H1 (cell line): ENCODE measurements around the gene TBC1D4. TPM values are rescaled to one million over a fixed set of nuclear protein-coding genes. Genes with fewer than 3 reads are reported as not detected.
A peak's percentile ranks its signal among the peaks of the same experiment; 100 is the strongest.

Experiments used
- CTCF ChIA-PET: fragments of 300-600 bp; sonication (Branson Sonifier 250); formaldehyde crosslinking; loops from one replicate; lab custom pipeline; 2021; ENCODE audit not compliant: partially characterized antibody; lab: Charles Lee
- POLR2A ChIA-PET: fragments of 300-600 bp; sonication (Branson Sonifier 250); formaldehyde crosslinking; loops from one replicate; lab custom pipeline; 2021; ENCODE audit warnings: inconsistent platforms; ENCODE audit not compliant: partially characterized antibody; lab: Charles Lee
- DNase-seq, 2 experiments: peaks; one replicate each; pipeline versions ENCODE4 v3.0.0 to v3.0.0-alpha.2; 2010 to 2022; ENCODE audit warnings: low spot score in 2 of 2, low read depth in 1 of 2, mixed read lengths in 1 of 2
- FAIRE-seq: peaks from 2 replicates; lab custom pipeline; 2011; peaks lifted over from hg19 to GRCh38; lab: Jason Lieb, UNC
- H2AFZ ChIP-seq: 2 replicates; pipeline ENCODE4 v1.8.1; 2012; ENCODE audit warnings: low read length, inconsistent platforms
- H2AK5ac ChIP-seq: 2 replicates; pipeline ENCODE4 v1.6.1; 2013; ENCODE audit warnings: low read depth, low read length
- H2BK120ac ChIP-seq: replicated peaks from 2 replicates; pipeline ENCODE3; 2013; ENCODE audit warnings: low read depth, low read length, inconsistent platforms
- H2BK12ac ChIP-seq: 2 replicates; pipeline ENCODE4 v1.6.1; 2013; ENCODE audit warnings: low read depth, low read length
- H2BK15ac ChIP-seq: 2 replicates; pipeline ENCODE4 v1.6.1; 2013; ENCODE audit warnings: low read length
- H2BK20ac ChIP-seq: 2 replicates; pipeline ENCODE4 v1.6.1; 2013; ENCODE audit warnings: low read length
- H2BK5ac ChIP-seq: 2 replicates; pipeline ENCODE4 v1.6.1; 2013; ENCODE audit warnings: low read depth, low read length
- H3K14ac ChIP-seq: 2 replicates; pipeline ENCODE4 v1.6.1; 2013; ENCODE audit warnings: inconsistent platforms; ENCODE audit not compliant: insufficient read length
- H3K18ac ChIP-seq: 2 replicates; pipeline ENCODE4 v1.6.1; 2013; ENCODE audit warnings: low read length; ENCODE audit errors: extremely low read depth
- H3K23ac ChIP-seq: 2 replicates; pipeline ENCODE4 v1.6.1; 2013; ENCODE audit warnings: inconsistent platforms; ENCODE audit not compliant: insufficient read length
- H3K23me2 ChIP-seq: 2 replicates; pipeline ENCODE4 v1.6.1; 2013; ENCODE audit warnings: low read depth, low read length
- H3K27ac ChIP-seq: 2 replicates; pipeline ENCODE4 v1.6.1; 2011; ENCODE audit warnings: low read depth, low read length, inconsistent platforms
- H3K27me3 ChIP-seq, 4 experiments: replicated peaks in 1 of 4; 1 replicate in 1 of 4; 2 replicates in 3 of 4; pipeline versions ENCODE4 v1.6.1 to v1.8.1; 2011 to 2013; ENCODE audit warnings: low read length in 3 of 4, mild to moderate bottlenecking in 3 of 4, inconsistent platforms in 2 of 4, mixed read lengths in 2 of 4, moderate library complexity in 1 of 4; ENCODE audit not compliant: control insufficient read depth in 3 of 4, insufficient read depth in 3 of 4; ENCODE audit errors: extremely low read depth in 1 of 4
- H3K36me3 ChIP-seq, 4 experiments: 2 replicates each; pipeline versions ENCODE4 v1.6.1 to v1.8.1; 2011 to 2013; ENCODE audit warnings: mild to moderate bottlenecking in 4 of 4, low read length in 3 of 4, moderate library complexity in 2 of 4, control low read depth in 1 of 4, inconsistent platforms in 1 of 4; ENCODE audit not compliant: insufficient read depth in 4 of 4, control insufficient read depth in 2 of 4
- H3K4ac ChIP-seq: replicated peaks from 2 replicates; pipeline ENCODE3; 2013; ENCODE audit warnings: low read length, low read depth, mixed read lengths, inconsistent platforms; ENCODE audit not compliant: insufficient read length
- H3K4me1 ChIP-seq, 4 experiments: replicated peaks in 1 of 4; 1 replicate in 1 of 4; 2 replicates in 3 of 4; pipeline versions ENCODE4 v1.6.1 to v1.8.1; 2011 to 2013; ENCODE audit warnings: low read length in 3 of 4, inconsistent platforms in 2 of 4, mixed read lengths in 1 of 4; ENCODE audit not compliant: insufficient read depth in 4 of 4, control insufficient read depth in 3 of 4
- H3K4me2 ChIP-seq, 2 experiments: 2 replicates each; pipeline versions ENCODE4 v1.6.1 to v1.8.1; 2011 to 2013; ENCODE audit warnings: low read depth in 2 of 2, low read length in 2 of 2, control low read depth in 1 of 2, inconsistent platforms in 1 of 2, mild to moderate bottlenecking in 1 of 2; ENCODE audit not compliant: insufficient read depth in 1 of 2
- H3K4me3 ChIP-seq, 4 experiments: fragments of 200-600, 300-600 bp in 1 of 4; sonication (generic), shearing (Covaris generic), sonication (Bioruptor Twin) in 1 of 4; 2 replicates each; pipeline versions ENCODE4 v1.5.1 to v1.8.1; 2011 to 2016; ENCODE audit warnings: low read length in 4 of 4, low read depth in 3 of 4, control low read depth in 2 of 4, inconsistent platforms in 2 of 4, mild to moderate bottlenecking in 2 of 4, mixed read lengths in 1 of 4, moderate library complexity in 1 of 4; ENCODE audit not compliant: insufficient read depth in 2 of 4; ENCODE audit errors: extremely low read depth in 1 of 4
- H3K56ac ChIP-seq: replicated peaks from 2 replicates; pipeline ENCODE3; 2013; ENCODE audit warnings: low read depth, mild to moderate bottlenecking, mixed read lengths, low read length, inconsistent platforms; ENCODE audit not compliant: insufficient read length
- H3K79me1 ChIP-seq: 2 replicates; pipeline ENCODE4 v1.6.1; 2013; ENCODE audit warnings: low read depth, low read length, control low read depth
- H3K79me2 ChIP-seq, 2 experiments: 2 replicates each; pipeline versions ENCODE4 v1.6.1 to v1.8.1; 2012 to 2013; ENCODE audit warnings: low read length in 2 of 2, mild to moderate bottlenecking in 2 of 2, inconsistent platforms in 1 of 2; ENCODE audit not compliant: insufficient read depth in 2 of 2, control insufficient read depth in 1 of 2
- H3K9ac ChIP-seq, 4 experiments: replicated peaks in 1 of 4; 1 replicate in 1 of 4; 2 replicates in 3 of 4; pipeline versions ENCODE4 v1.6.1 to v1.8.1; 2011 to 2013; ENCODE audit warnings: low read depth in 3 of 4, low read length in 3 of 4, control low read depth in 2 of 4, mild to moderate bottlenecking in 2 of 4, moderate library complexity in 2 of 4, inconsistent platforms in 1 of 4; ENCODE audit errors: extremely low read depth in 1 of 4
- H3K9me3 ChIP-seq, 2 experiments: 2 replicates each; pipeline versions ENCODE4 v1.6.1 to v1.8.1; 2012 to 2013; ENCODE audit warnings: mild to moderate bottlenecking in 2 of 2, moderate library complexity in 2 of 2, control low read depth in 1 of 2, inconsistent platforms in 1 of 2, low read depth in 1 of 2, low read length in 1 of 2, mixed read lengths in 1 of 2; ENCODE audit not compliant: insufficient read depth in 2 of 2
- H4K20me1 ChIP-seq, 2 experiments: replicated peaks in 1 of 2; 2 replicates each; pipeline versions ENCODE3 to v1.8.1; 2011 to 2013; ENCODE audit warnings: inconsistent platforms in 2 of 2, low read length in 2 of 2, mild to moderate bottlenecking in 1 of 2; ENCODE audit not compliant: insufficient read depth in 2 of 2, control insufficient read depth in 1 of 2
- H4K5ac ChIP-seq: 2 replicates; pipeline ENCODE4 v1.6.1; 2013; ENCODE audit warnings: low read length, low read depth, mixed read lengths, inconsistent platforms; ENCODE audit not compliant: insufficient read length
- H4K8ac ChIP-seq: 2 replicates; pipeline ENCODE4 v1.8.0; 2013; ENCODE audit warnings: mild to moderate bottlenecking, moderate library complexity, low read length, inconsistent platforms; ENCODE audit not compliant: insufficient read depth; ENCODE audit errors: extremely low read depth
- H4K91ac ChIP-seq: replicated peaks from 2 replicates; pipeline ENCODE3; 2013; ENCODE audit warnings: low read length, mixed read lengths, inconsistent platforms; ENCODE audit not compliant: insufficient read length
- TEAD4 ChIP-seq: IDR thresholded peaks from 2 replicates; pipeline ENCODE4 v1.6.1; 2012; ENCODE audit warnings: low read depth, low read length, inconsistent platforms, mixed read lengths
- WGBS, 2 experiments: shearing (Covaris generic) in 1 of 2; methylation state at CpG; one replicate each; pipeline versions ENCODE4 v1.1.6 to v1.1.7; 2013 to 2015; ENCODE audit warnings: low lambda C conversion rate in 2 of 2, mixed read lengths in 2 of 2, inconsistent platforms in 1 of 2, low coverage in 1 of 2, missing lambda C conversion rate in 1 of 2; ENCODE audit not compliant: insufficient replicate concordance in 2 of 2, insufficient coverage in 1 of 2, insufficient read length in 1 of 2; ENCODE audit errors: extremely low coverage in 1 of 2, missing lambda C conversion rate in 1 of 2; 5-methylcytosine and 5-hydroxymethylcytosine counted together
- polyA plus RNA-seq, 7 experiments: library from polyadenylated mRNA; depleted of rRNA in 3 of 7; stranded (reverse) in 5 of 7; unstranded in 2 of 7; fragments of >200 nt in 5 of 7; fragments of 200-250 nt in 2 of 7; gene quantifications; 1 replicate in 5 of 7; 2 replicates in 1 of 7; 4 replicates in 1 of 7; pipeline versions ENCODE4 v1.2.1 to v1.2.3, GENCODE V29; 2011 to 2013; ENCODE audit warnings: missing spikeins in 2 of 7, mixed read lengths in 2 of 7
- total RNA-seq: library from RNA; stranded (reverse); fragmentation: NEBNext Ultra II Directional; extraction: Animal tissue kit (Norgen Biotek cat#: 25700); gene quantifications from 2 replicates; pipeline ENCODE4 v1.2.1, GENCODE V29; 2021
- TF ChIP-seq, protein P1 (sequence below), 3 experiments: IDR thresholded peaks; 1 replicate in 2 of 3; 2 replicates in 1 of 3; pipeline versions ENCODE4 v1.5.1 to v1.6.1; 2011; ENCODE audit warnings: low read length in 3 of 3, mild to moderate bottlenecking in 3 of 3, inconsistent platforms in 2 of 3, low read depth in 1 of 3, moderate library complexity in 1 of 3; ENCODE audit not compliant: insufficient read depth in 1 of 3; ENCODE audit errors: control extremely low read depth in 1 of 3

TBC1D4 gene
- total and polyA plus RNA-seq, 2 of the 8 experiments (the other 6 are each of a cell fraction or from before 2014, with no cell fraction given): 16.7 to 39.0 TPM

DNA sequence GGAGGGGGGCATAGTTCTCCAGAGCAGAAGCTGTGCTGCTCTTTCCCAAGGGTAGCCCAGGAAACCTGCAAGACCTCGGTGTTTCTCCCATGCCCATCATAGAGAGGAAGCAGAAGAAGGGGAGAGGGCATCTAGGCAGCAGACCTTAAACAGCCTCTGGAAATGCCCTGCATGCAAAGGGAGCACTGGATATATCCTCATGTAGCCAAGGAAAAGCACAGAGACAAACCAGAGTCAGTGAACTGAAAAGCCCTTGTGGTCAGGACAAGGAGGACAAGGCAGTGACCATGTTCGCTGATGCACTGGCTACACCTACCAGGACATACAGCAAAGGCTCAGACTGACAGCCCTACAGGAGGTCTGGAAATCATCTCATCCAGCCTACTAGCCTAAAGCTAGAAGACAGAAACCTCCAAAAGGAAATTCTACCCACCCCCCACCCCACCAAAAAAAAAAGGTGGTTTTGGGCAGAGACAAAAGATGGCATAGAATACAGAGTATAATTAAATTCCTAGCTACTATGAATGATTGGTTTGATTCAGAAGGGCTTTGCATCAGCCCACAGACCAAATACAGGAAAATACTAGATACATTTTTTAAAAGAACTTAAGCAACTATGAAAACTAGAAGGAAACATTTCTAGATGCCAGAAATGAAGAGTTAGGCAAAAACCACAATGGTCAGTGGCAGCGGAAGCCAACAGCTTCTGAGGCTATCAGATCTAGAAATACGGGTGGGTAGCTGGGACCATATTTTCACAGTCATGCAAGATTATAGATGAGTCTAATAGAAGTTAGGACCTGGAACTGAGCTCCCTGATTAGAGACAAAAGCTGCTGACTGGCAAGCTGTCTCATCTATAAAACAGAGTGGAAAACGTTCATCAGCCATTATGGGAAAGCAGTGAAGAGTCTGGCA is 4.4 kb upstream of the TBC1D4 start:
- H2BK120ac ChIP-seq: peak overlapping the region; percentile 7
- FAIRE-seq (no peak), DNase-seq (no peak)
- no peak overlapping the region for H3K9ac ChIP-seq
- no peak overlapping the region for H3K27ac ChIP-seq
- no peak overlapping the region for H3K4me2 ChIP-seq
- no peak overlapping the region for H4K8ac ChIP-seq
- no peaks in the 10 kb centered on the region for H3K9me3 ChIP-seq
- H3K4me3 ChIP-seq: no peak overlapping the region
- H2AK5ac ChIP-seq: 0 out of 2 replicates have a peak overlapping the region, but pooled peaks have one; percentile 11
- no peaks in the 10 kb centered on the region for H3K27me3 ChIP-seq
- H2BK5ac ChIP-seq: peak overlapping the region; percentile 79; the same call in 1 of the 2 replicates
- no peak overlapping the region for H2BK15ac ChIP-seq
- peak overlapping the region; percentile 26 for H3K18ac ChIP-seq
- POLR2A ChIA-PET: interaction anchor here (0.6 to 1.4 kb wide), 3 partner anchors 65 to 1918 kb away, joined by 3 to 4 read pairs (median 3); no protein-coding TSS in a partner anchor
- H4K91ac ChIP-seq: peak overlapping the region; percentile 31
- H3K4ac ChIP-seq: no peak overlapping the region
- H2BK20ac ChIP-seq: peak overlapping the region; percentile 6; the same call in 1 of the 2 replicates
- CTCF ChIA-PET: interaction anchor here (0.7 to 2.7 kb wide), 10 partner anchors 12 to 121 kb away, joined by 3 to 13 read pairs (median 4); no protein-coding TSS in a partner anchor
- peak overlapping the region; percentile 80; the same call in 1 of the 2 replicates for H2AFZ ChIP-seq
- no peaks in the 10 kb centered on the region for H3K79me2 ChIP-seq
- H3K23me2 ChIP-seq: peaks cover 3% of the 10 kb centered on the region; the same call in 1 of the 2 replicates
- 72% methylated on average over 5 of the region's 5 CpGs; no CpG with 5 or more reads in 1 of the 2 experiments for WGBS, 2 experiments
- peak overlapping the region; percentile 82 for H2BK12ac ChIP-seq
- H3K4me1 ChIP-seq: peaks cover 0 to 3% (median 1%) of the 10 kb centered on the region in 4 experiments; a peak in 2 of 7 replicates
- H3K56ac ChIP-seq: no peak overlapping the region
- TF ChIP-seq, protein P1, sequence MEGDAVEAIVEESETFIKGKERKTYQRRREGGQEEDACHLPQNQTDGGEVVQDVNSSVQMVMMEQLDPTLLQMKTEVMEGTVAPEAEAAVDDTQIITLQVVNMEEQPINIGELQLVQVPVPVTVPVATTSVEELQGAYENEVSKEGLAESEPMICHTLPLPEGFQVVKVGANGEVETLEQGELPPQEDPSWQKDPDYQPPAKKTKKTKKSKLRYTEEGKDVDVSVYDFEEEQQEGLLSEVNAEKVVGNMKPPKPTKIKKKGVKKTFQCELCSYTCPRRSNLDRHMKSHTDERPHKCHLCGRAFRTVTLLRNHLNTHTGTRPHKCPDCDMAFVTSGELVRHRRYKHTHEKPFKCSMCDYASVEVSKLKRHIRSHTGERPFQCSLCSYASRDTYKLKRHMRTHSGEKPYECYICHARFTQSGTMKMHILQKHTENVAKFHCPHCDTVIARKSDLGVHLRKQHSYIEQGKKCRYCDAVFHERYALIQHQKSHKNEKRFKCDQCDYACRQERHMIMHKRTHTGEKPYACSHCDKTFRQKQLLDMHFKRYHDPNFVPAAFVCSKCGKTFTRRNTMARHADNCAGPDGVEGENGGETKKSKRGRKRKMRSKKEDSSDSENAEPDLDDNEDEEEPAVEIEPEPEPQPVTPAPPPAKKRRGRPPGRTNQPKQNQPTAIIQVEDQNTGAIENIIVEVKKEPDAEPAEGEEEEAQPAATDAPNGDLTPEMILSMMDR (IDR thresholded peaks at IDR 0.05; ENCODE audit: control extremely low read depth in 1 of 3, insufficient read depth in 1 of 3, low read depth in 1 of 3, low read length in 3 of 3): peak in 2 of 3 experiments; percentile 18 to 22; a peak in 2 of 4 replicates
- no peak for TF ChIP-seq TEAD4
- no peaks in the 10 kb centered on the region for H4K20me1 ChIP-seq
- H4K5ac ChIP-seq: no peak overlapping the region
- no peak overlapping the region for H3K23ac ChIP-seq
- no peaks in the 10 kb centered on the region for H3K79me1 ChIP-seq
- no peaks in the 10 kb centered on the region for H3K36me3 ChIP-seq
- H3K14ac ChIP-seq: no peak overlapping the region
